HK-2 (cell line): ENCODE measurements around the gene MAST1.
"Not testable (repeated sequence)": the region's sequence is repeated elsewhere in the genome, so short reads cannot be mapped to it uniquely, and the experiment has no call there.

ENCODE experiments used
- DNase-seq: peaks from one replicate; pipeline ENCODE4 v3.0.0-alpha.2; 2018; ENCODE audit not compliant: unreplicated experiment

Gene MAST1

GRCh38 chr19:12840091-12841079 is 2.1 kb downstream of the MAST1 start:
- DNase-seq = no peak

GRCh38 chr19:12841094-12841493 is 2.8 kb downstream of the MAST1 start:
- DNase-seq = no peak

- DNase-seq = no peak
Observed at GRCh38 chr19:12842511-12842910, 4.2 kb downstream of the MAST1 start.

DNA sequence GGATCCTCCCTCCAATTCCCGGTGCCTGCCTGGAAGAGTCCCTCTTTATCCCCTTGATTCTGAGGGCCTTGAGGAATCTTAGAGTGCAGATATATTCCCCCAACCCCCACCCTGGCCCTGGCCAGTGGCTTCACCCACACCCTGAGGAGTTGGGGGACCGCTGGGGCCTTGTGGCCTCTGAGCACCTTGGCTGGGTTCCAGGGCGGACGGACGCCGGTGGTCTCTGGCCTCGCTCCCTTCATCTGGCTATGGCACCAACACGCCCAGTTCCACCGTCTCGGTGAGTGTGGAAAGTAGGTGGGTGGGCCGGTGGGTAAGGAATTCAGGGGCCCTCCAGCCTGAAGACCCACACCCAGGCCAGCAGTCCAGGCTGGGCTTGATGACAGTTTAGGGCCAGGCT is 5.0 kb downstream of the MAST1 start:
- DNase-seq = no peak

DNA sequence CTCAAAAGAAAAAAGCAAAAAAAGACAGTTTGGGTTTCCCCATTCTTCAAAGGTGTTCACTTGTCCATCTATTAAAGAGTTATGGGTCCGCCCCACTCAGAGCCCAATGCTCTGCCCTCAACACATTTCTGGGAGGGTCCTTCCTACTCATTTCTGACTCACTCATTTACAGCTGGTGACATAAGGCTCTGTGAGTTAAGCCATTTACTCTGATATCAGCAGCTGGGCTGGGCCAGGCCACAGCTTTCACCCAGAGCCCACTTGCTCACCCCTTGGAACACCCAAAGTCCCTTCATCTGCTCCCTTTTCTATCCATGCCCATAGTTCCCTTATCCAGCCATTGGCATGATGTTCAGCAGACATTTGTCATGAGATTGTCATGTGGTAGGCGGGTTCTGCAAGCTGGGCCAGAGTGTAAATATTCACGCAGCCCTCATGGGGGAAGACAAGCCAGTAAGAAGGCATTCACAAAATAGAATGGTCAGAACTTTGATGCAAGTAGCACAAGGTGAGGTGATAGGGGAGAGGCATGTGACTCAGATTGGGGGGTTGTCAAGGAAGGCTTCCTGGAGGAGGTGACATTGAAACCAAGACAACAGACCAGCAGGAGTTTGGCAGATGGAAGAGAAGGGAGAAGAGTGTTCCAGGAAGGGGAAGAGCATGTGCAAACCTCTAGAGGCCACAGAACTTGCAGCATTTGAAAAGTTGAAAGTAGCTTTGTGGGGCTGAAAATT is 5.9 kb downstream of the MAST1 start:
- no peak for DNase-seq

- not testable (repeated sequence) for DNase-seq
Observed at GRCh38 chr19:12846613-12847012, 8.3 kb downstream of the MAST1 start.

DNA sequence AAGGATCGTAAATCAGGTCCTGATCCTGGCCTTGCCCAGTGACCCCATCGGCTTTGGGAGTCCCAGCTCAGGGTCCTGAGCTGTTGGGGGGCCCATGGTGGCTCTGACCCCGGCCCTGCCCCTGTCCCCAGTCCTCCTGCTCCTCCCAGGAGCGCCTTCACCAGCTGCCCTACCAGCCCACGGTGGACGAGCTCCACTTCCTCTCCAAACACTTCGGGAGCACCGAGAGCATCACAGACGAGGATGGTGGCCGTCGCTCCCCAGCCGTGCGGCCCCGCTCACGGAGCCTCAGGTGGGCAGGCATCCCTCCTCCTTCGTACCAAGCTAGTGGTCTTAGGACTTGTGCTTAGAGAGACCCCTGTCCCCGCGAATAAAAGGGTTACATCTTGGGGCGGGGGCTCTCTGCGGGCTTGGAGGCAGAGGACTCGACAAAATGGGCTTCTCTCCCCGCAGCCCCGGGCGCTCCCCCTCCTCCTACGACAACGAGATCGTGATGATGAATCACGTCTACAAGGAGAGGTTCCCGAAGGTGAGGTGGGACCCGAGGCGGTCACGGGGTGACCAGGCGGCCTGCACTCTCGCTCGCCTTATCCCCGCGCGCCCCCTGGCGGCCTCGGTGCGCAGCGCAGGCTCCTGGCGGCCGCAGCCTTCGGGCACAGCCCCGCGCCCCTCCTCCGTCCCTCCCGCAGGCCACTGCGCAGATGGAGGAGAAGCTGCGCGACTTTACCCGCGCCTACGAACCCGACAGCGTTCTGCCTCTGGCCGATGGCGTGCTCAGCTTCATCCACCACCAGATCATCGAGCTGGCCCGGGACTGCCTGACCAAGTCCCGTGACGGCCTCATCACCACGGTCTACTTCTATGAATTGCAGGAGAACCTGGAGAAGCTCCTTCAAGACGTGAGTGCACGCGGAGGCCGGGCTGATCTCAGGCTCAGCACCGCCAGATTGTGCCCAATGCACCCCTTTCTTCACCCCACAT is 9.1 kb downstream of the MAST1 start:
- DNase-seq = peak; percentile 93

DNA sequence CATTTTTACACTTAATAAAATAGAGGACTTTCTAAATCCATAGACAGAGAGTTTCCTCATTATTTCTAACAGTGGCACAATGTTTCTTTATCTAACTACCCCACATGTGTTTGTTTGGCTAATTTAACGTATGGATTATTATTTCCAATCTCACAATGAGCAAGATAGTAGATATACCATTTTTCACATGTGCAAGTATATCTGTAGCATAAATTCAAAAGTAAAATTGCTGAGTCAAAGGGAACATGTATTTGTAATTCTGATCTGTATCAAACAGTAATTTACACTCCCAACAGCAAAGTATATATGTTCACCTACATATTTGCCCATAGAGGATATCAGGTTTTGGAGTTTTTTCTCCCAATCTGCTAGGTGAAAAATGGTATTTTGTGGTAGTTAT is 18.3 kb downstream of the MAST1 start:
- DNase-seq = no peak

GRCh38 chr19:12858041-12858928 is 20.0 kb downstream of the MAST1 start:
- no peak for DNase-seq

- DNase-seq = no peak
Observed at GRCh38 chr19:12859546-12859945, 21.2 kb downstream of the MAST1 start.

GRCh38 chr19:12864143-12864542 is 25.8 kb downstream of the MAST1 start:
- DNase-seq = no peak

- no peak for DNase-seq
Observed at GRCh38 chr19:12864721-12865715, 26.7 kb downstream of the MAST1 start.

DNA sequence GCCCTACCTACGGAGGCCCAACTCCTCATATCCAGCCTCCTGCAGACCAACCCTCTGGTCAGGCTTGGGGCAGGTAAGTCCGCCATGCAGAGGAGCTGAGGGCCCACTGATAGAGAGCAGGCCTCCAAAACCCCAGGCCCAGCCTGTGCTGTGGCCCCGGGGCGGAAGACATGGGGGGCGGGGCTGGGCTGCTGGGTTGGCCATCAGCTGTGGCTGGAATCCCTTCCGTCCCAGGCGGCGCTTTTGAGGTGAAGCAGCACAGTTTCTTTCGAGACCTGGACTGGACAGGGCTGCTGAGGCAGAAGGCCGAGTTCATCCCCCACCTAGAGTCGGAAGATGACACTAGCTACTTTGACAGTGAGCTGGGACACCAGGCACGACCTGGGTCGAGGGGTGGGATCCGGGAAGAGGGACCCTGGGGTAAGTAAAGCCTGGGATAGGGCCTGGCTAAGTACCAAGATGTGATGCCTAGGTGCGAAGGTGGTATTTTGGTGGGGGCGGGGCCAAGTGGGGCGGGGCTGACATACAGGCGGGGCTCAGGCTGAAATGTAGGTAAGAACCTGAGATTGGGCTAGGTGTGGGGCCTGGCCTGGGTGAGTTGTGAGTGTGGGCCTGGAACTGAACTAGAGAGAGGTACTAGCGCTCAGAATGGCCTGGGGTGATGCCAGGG is 27.6 kb downstream of the MAST1 start:
- no peak for DNase-seq

DNA sequence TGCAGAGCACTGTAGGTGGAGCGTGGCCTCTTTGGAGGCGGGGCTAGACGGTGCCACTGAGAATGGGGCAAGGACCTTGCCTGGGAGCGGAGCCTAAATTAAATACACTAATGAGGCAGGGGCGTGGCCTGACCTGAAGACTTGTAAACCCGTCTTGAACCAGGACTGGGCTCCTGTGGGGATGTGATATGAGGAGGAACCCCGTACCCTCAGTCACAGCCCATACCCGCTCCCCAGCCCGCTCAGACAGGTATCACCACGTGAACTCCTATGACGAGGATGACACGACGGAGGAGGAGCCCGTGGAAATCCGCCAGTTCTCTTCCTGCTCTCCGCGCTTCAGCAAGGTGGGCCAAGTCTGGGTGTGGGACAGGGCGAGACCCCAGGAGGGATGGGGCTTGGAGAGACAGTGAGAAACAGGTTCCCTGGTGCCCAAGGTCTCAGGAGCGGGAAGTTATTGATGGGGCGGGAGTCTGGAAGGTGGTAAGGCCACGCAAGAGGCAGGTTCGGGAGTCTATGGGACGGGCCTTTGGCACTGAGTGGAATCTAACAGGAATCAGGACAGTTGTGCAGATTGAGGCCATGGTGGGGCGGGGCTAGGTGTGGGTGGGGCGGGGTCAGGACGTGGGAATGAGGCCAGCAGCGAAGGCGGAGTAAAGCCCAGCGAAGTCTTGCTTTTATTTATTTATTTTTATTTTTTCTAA is 28.3 kb downstream of the MAST1 start:
- DNase-seq = no peak

- no peak for DNase-seq
Observed at GRCh38 chr19:12867120-12868099, 29.1 kb downstream of the MAST1 start.

GRCh38 chr19:12868540-12869112 is 30.3 kb downstream of the MAST1 start:
- no peak for DNase-seq

- no peak for DNase-seq
Observed at GRCh38 chr19:12871681-12872080, 33.4 kb downstream of the MAST1 start.
